HG02852 (cell line): ENCODE measurements around the gene SLC38A8.

ENCODE experiments used
- ATAC-seq: cut with Tn5 transposase; IDR thresholded peaks from one replicate; pipeline ENCODE4 v1.9.1; 2021; ENCODE audit warnings: mild to moderate bottlenecking, moderate library complexity; ENCODE audit not compliant: unreplicated experiment

SLC38A8 gene

GRCh38 chr16:84068783-84069462 lies 26.3 kb upstream of the SLC38A8 start:
- ATAC-seq: no peak

GRCh38 chr16:84068041-84068440 lies 25.4 kb upstream of the SLC38A8 start:
- no peak for ATAC-seq

- ATAC-seq: no peak
Measured at GRCh38 chr16:84067640-84068039, 25.0 kb upstream of the SLC38A8 start.

- ATAC-seq: no peak
Measured at GRCh38 chr16:84065536-84066132, 23.0 kb upstream of the SLC38A8 start.

GRCh38 chr16:84063980-84064379 lies 21.4 kb upstream of the SLC38A8 start:
- no peak for ATAC-seq

GRCh38 chr16:84062734-84063640 lies 20.4 kb upstream of the SLC38A8 start:
- ATAC-seq: no peak

GRCh38 chr16:84061236-84061819 lies 18.7 kb upstream of the SLC38A8 start:
- no peak for ATAC-seq

GRCh38 chr16:84059946-84060901 lies 17.6 kb upstream of the SLC38A8 start:
- no peak for ATAC-seq

GRCh38 chr16:84059111-84059510 lies 16.5 kb upstream of the SLC38A8 start:
- no peak for ATAC-seq

- ATAC-seq: no peak
Measured at GRCh38 chr16:84058664-84059063, 16.1 kb upstream of the SLC38A8 start.

- ATAC-seq: no peak
Measured at GRCh38 chr16:84058211-84058610, 15.6 kb upstream of the SLC38A8 start.

- no peak for ATAC-seq
Measured at GRCh38 chr16:84056933-84057332, 14.3 kb upstream of the SLC38A8 start.

GRCh38 chr16:84055801-84056634 lies 13.4 kb upstream of the SLC38A8 start:
- no peak for ATAC-seq

- ATAC-seq: no peak
Measured at GRCh38 chr16:84055366-84055765, 12.8 kb upstream of the SLC38A8 start.

- ATAC-seq: no peak
Measured at GRCh38 chr16:84054916-84055315, 12.3 kb upstream of the SLC38A8 start.

- ATAC-seq: no peak
Measured at GRCh38 chr16:84054271-84054670, 11.7 kb upstream of the SLC38A8 start.

GRCh38 chr16:84053237-84053636 lies 10.6 kb upstream of the SLC38A8 start:
- ATAC-seq: no peak

- no peak for ATAC-seq
Measured at GRCh38 chr16:84052071-84052622, 9.6 kb upstream of the SLC38A8 start.

- ATAC-seq: no peak
Measured at GRCh38 chr16:84050316-84050715, 7.7 kb upstream of the SLC38A8 start.
